ENCODE results near the gene OSBP2.

- no peak for TF ChIP-seq ZFP30 (CRISPR knock-in tag; IDR thresholded peaks at IDR 0.05)
- TF ChIP-seq TOX (CRISPR knock-in tag; IDR thresholded peaks at IDR 0.05; ENCODE audit: borderline replicate concordance), result no peak
- no peak for TF ChIP-seq ARNTL (CRISPR knock-in tag; IDR thresholded peaks at IDR 0.05; ENCODE audit: borderline replicate concordance, low read depth)
- TF ChIP-seq CREB5 (CRISPR knock-in tag; IDR thresholded peaks at IDR 0.05; ENCODE audit: low read depth), result no peak
- TF ChIP-seq RARB (CRISPR knock-in tag; IDR thresholded peaks at IDR 0.05), result no peak
- no peak for TF ChIP-seq ZFP3 (CRISPR knock-in tag; IDR thresholded peaks at IDR 0.05)
- TF ChIP-seq POU6F1 (CRISPR knock-in tag; IDR thresholded peaks at IDR 0.05; ENCODE audit: borderline replicate concordance, low read depth), result no peak
- TF ChIP-seq ZC3H10 (CRISPR knock-in tag; IDR thresholded peaks at IDR 0.05), result no peak
- TF ChIP-seq PATZ1 (CRISPR knock-in tag; IDR thresholded peaks at IDR 0.05; ENCODE audit: borderline replicate concordance), result no peak
- no peak for TF ChIP-seq TCF4 (CRISPR knock-in tag; IDR thresholded peaks at IDR 0.05; ENCODE audit: borderline replicate concordance)
- TF ChIP-seq SNAI2 (CRISPR knock-in tag; IDR thresholded peaks at IDR 0.05), result no peak
- no peak for TF ChIP-seq ESRRG (CRISPR knock-in tag; IDR thresholded peaks at IDR 0.05)
- no peak for TF ChIP-seq OSR1 (CRISPR knock-in tag; IDR thresholded peaks at IDR 0.05)
Measured at GRCh38 chr22:30825711-30826505, 131.2 kb downstream of the OSBP2 start.

Measured in SK-N-SH treated with all-trans-retinoic acid at 6 μM for 48 hours (cell line).